DMS 273 (cell line): ENCODE results near the gene LDHD.

Experiments
- DNase-seq: peaks from one replicate; lab custom pipeline; 2025; ENCODE audit not compliant: unreplicated experiment; lab: John Stamatoyannopoulos, UW

LDHD gene

DNA sequence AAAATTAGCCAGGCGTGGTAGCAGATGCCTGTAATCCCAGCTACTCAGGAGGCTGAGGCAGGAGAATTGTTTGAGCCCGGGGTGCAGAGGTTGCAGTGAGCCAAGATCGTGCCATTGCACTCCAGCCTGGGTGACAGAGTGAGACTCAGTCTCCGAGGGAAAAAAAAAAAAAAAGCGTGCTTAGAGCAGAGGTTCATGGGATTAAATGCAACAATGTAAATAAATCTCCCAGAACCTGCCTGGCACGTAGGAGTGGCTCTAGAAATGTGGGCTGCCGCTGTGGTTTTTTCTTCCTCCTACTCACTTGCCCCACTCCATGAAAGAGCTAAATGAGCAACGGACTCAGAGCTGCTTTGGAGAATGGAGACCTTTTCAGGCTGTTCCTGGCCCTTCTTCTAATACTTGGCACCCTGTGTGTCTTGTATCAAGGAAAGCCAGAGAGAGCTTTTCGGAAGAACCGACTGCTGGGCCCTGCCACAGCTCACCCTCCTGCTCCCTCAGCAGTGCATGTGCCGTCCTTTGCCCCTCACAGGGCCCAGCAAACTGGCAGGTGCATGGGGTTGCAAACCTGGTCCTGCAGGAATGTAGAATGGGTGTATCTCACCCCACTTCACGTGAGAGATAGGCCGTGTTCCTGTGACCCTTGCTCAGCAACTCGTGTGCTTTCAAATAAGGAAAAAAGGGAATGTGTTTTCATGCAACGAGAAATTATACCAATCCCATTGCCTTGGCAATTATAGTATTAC, 52.0 kb downstream of the LDHD start:
- DNase-seq: no peak

DNA sequence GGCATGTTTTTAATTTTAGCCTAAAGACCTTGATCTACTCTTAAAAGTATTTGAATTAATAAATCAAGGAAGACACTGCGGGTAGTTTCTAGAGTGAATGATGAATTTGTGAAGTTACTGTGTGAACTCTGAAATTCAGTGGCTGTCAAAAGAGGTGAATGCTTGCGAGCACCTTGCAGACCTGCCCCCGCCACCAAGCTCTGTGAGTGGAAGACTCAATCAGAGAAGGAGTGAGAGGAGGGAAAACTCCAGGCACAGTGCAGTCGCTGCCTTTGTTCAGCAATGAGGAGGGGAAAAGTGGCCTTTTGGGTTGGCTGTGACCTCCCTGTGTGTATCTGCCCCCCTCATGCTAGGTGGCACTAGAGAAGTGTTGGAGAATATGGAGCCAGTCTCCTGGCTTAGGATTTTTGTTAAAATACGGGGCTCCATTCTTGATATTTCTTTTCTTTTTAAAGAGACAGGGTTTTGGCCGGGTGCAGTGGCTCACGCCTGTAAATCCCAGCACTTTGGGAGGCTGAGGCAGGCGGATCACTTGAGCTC, 53.0 kb downstream of the LDHD start:
- DNase-seq: no peak

- DNase-seq: no peak
Observed at GRCh38 chr16:75062976-75063346, 53.6 kb downstream of the LDHD start.

DNA sequence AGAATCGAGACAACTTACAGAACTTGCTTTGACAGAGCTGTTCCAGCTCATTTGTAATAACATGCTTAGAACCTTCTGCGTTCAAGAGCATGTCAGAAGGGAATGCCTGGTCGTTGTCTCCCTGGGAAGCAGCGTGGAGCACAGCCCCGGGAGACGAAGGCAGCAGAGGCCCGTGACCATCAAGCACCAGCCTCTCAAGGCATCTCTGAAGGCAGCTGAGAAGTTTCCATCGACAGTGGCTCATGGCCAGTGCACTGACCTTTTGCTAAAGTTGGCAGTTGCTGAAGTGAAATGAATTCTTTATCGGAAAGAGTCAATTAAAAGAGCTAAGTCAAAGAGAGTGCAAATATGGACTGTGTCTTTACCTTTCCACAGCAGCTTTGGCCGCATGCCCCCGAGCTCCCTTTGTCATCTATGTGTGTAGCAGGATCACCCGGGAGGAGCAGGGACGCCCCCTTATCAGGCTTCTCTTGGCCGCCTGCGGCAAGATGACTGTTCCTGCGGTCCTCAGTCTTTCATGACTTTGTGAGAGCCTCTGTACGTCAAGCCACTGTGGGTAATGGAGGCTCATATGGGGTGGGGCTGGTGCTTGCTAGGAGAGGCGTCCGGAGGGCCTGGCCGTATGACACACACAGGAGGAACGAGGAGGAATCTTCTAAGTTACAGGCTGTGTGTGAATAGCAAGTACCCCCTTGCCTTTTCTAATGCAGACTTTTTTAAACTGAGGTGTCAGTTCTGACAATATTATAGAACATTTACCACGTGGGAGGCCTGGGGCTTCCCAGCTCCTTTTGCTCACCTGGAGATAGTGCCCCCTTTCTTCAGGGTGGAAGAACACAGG, 54.2 kb downstream of the LDHD start:
- DNase-seq: no peak
